Liver (tissue), 3 donors: Measurements from ENCODE around the gene CPA5.

Source experiments
- CTCF ChIP-seq: fragments of 150-350 bp; IDR thresholded peaks from 2 replicates; pipeline ENCODE4 v1.5.1; 2017; ENCODE audit warnings: improper control_type of control experiment, low read depth, low read length; ENCODE audit not compliant: missing input control
- HNF4A ChIP-seq, 2 donors: conservative IDR thresholded peaks; 2 replicates each; pipeline ENCODE4 v1.6.1; 2016; ENCODE audit warnings: antibody characterized with exemption in 2 of 2, mild to moderate bottlenecking in 2 of 2
- REST ChIP-seq: IDR thresholded peaks from 2 replicates; pipeline ENCODE4 v1.6.1; 2016; ENCODE audit warnings: antibody characterized with exemption, mild to moderate bottlenecking
- SP1 ChIP-seq: IDR thresholded peaks from 2 replicates; pipeline ENCODE4 v1.6.1; 2018; ENCODE audit warnings: antibody characterized with exemption, mild to moderate bottlenecking
- donor health status: healthy.
- donor health status: healthy.

- no peak for TF ChIP-seq SP1
- TF ChIP-seq REST: no peak
- no peak for TF ChIP-seq CTCF
- TF ChIP-seq HNF4A (conservative IDR thresholded peaks at IDR 0.05): no peak
Observed at GRCh38 chr7:130322615-130323014, 22.0 kb upstream of the CPA5 start.
